GM12878 (cell line): ENCODE results near the gene KRT80. TPM values are rescaled to one million over a fixed set of nuclear protein-coding genes. Genes with fewer than 3 reads are reported as not detected.

ENCODE experiments used
- ATAC-seq: fragments of 200-7000 bp; cut with Tn5 transposase; 3 replicates; pipeline ENCODE4 v1.9.1; 2020; ENCODE audit warnings: mild to moderate bottlenecking, moderate library complexity
- BruUV-seq: library from RNA; stranded (reverse); fragments of 400-500 nt; replicated peaks from 2 replicates; lab custom pipeline; 2021; lab: Mats Ljungman, UMichigan
- CTCF ChIA-PET: fragments of 300-600 bp; sonication (Branson Sonifier 250); formaldehyde crosslinking; extraction: SDS; loops from one replicate; lab custom pipeline; 2021; ENCODE audit warnings: inconsistent platforms; lab: Yijun Ruan, JAX
- POLR2A ChIA-PET: fragments of 350-600 bp; formaldehyde crosslinking; extraction: SDS; loops from one replicate; lab custom pipeline; 2021; ENCODE audit warnings: inconsistent platforms; lab: Charles Lee
- RAD21 ChIA-PET: fragments of 300-600 bp; sonication (Branson Sonifier 250); formaldehyde crosslinking; loops from one replicate; lab custom pipeline; 2023; ENCODE audit warnings: antibody characterized with exemption; ENCODE audit not compliant: unreplicated experiment; lab: Charles Lee
- SMC1A ChIA-PET: fragments of 300-600 bp; sonication (Branson Sonifier 250); formaldehyde crosslinking; loops from one replicate; lab custom pipeline; 2023; ENCODE audit not compliant: unreplicated experiment, uncharacterized antibody; lab: Charles Lee
- DNase-seq: peaks from one replicate; pipeline ENCODE4 v3.0.0-alpha.2; 2011; ENCODE audit warnings: low read depth, low spot score
- FAIRE-seq: peaks from 3 replicates; lab custom pipeline; 2011; peaks lifted over from hg19 to GRCh38; lab: Jason Lieb, UNC
- H2AFZ ChIP-seq: 2 replicates; pipeline ENCODE4 v1.6.0; 2011; ENCODE audit warnings: low read depth, low read length, control low read depth; ENCODE audit not compliant: control insufficient read depth
- H3K27ac ChIP-seq: 2 replicates; pipeline ENCODE4 v1.5.1; 2011; ENCODE audit warnings: control low read depth; ENCODE audit not compliant: control insufficient read depth, insufficient read depth
- H3K27me3 ChIP-seq, 2 experiments: replicated peaks in 1 of 2; 2 replicates each; pipeline versions ENCODE4 v1.6.0 to v1.6.1; 2011; ENCODE audit warnings: low read length in 1 of 2; ENCODE audit not compliant: control insufficient read depth in 2 of 2, insufficient read depth in 2 of 2
- H3K36me3 ChIP-seq, 2 experiments: 2 replicates each; pipeline ENCODE4 v1.5.1; 2011; ENCODE audit warnings: low read length in 1 of 2; ENCODE audit not compliant: control insufficient read depth in 2 of 2, insufficient read depth in 2 of 2
- H3K4me1 ChIP-seq: 2 replicates; pipeline ENCODE4 v1.6.1; 2011; ENCODE audit warnings: mild to moderate bottlenecking, low read length, moderate library complexity, mixed read lengths; ENCODE audit not compliant: control insufficient read depth, insufficient read depth
- H3K4me2 ChIP-seq: 2 replicates; pipeline ENCODE4 v1.6.0; 2011; ENCODE audit warnings: control low read depth; ENCODE audit not compliant: control insufficient read depth, insufficient read depth
- H3K4me3 ChIP-seq: fragments of 200-600 bp; sonication (generic); 2 replicates; pipeline ENCODE4 v1.5.1; 2016
- H3K79me2 ChIP-seq: 2 replicates; pipeline ENCODE4 v1.6.0; 2011; ENCODE audit warnings: low read length; ENCODE audit not compliant: control insufficient read depth, insufficient read depth
- H3K9ac ChIP-seq: 2 replicates; pipeline ENCODE4 v1.8.0; 2011; ENCODE audit warnings: low read length, control low read depth, mixed read lengths; ENCODE audit not compliant: control insufficient read depth, insufficient read depth
- H3K9me3 ChIP-seq: replicated peaks from 3 replicates; pipeline ENCODE4 v1.5.1; 2011; ENCODE audit warnings: mild to moderate bottlenecking, low read length; ENCODE audit not compliant: control insufficient read depth, insufficient read depth
- H4K20me1 ChIP-seq: 2 replicates; pipeline ENCODE4 v1.6.0; 2011; ENCODE audit not compliant: control insufficient read depth, insufficient read depth
- ESRRA ChIP-seq: IDR thresholded peaks from 2 replicates; pipeline ENCODE4 v1.6.1; 2012; ENCODE audit warnings: mild to moderate bottlenecking, low read length, improper control_type of control experiment
- JUND ChIP-seq: IDR thresholded peaks from 2 replicates; pipeline ENCODE4 v1.6.1; 2012; ENCODE audit warnings: low read depth, mild to moderate bottlenecking, low read length, improper control_type of control experiment, moderate library complexity
- KAT2A ChIP-seq: conservative IDR thresholded peaks from 2 replicates; pipeline ENCODE4 v1.6.1; 2011; ENCODE audit warnings: low read depth, low read length; ENCODE audit not compliant: control insufficient read depth
- NFYB ChIP-seq: IDR thresholded peaks from 2 replicates; pipeline ENCODE4 v1.6.1; 2011; ENCODE audit warnings: low read depth, mild to moderate bottlenecking, low read length, improper control_type of control experiment, moderate library complexity; ENCODE audit not compliant: insufficient read depth
- SIX5 ChIP-seq: IDR thresholded peaks from 2 replicates; pipeline ENCODE4 v1.6.1; 2011; ENCODE audit warnings: mild to moderate bottlenecking, low read depth, low read length, moderate library complexity; ENCODE audit not compliant: severe bottlenecking
- SMAD1 ChIP-seq: fragments of 450-650 bp; IDR thresholded peaks from 2 replicates; pipeline ENCODE4 v1.6.1; 2018; ENCODE audit warnings: mild to moderate bottlenecking, low read depth; ENCODE audit not compliant: partially characterized antibody
- STAT1 ChIP-seq: fragments of 450-650 bp; conservative IDR thresholded peaks from 2 replicates; pipeline ENCODE4 v1.6.1; 2014; ENCODE audit warnings: antibody characterized with exemption, mild to moderate bottlenecking
- WGBS: methylation state at CpG from one replicate; pipeline ENCODE4 v1.1.6; 2016; ENCODE audit warnings: low lambda C conversion rate; ENCODE audit not compliant: insufficient replicate concordance, insufficient coverage; ENCODE audit errors: missing lambda C conversion rate; 5-methylcytosine and 5-hydroxymethylcytosine counted together
- in situ Hi-C: fragments of 300-500 bp; cut with MboI; formaldehyde crosslinking; loops from 9 replicates; pipeline ENCODE4 v1.14.3; 2018; ENCODE audit warnings: mixed read lengths
- intact Hi-C: fragments of 100-400 bp; cut with micrococcal nuclease; formaldehyde crosslinking; loops from one replicate; pipeline ENCODE4 v1.14.2; 2022; ENCODE audit not compliant: unreplicated experiment
- polyA plus RNA-seq, 11 experiments: library from polyadenylated mRNA; depleted of rRNA in 4 of 11; unstranded in 6 of 11; stranded (reverse) in 5 of 11; fragments of >200 nt; fragmentation: Nextera tagmentation in 4 of 11; fragmentation: Illumina TruSeq in 1 of 11; extraction: Ambion mirVana in 4 of 11; extraction: Trizol in 1 of 11; gene quantifications; 1 replicate in 1 of 11; 2 replicates in 10 of 11; pipeline versions ENCODE4 v1.2.1 to v1.2.3, GENCODE V29; 2011 to 2016; ENCODE audit warnings: inconsistent platforms in 2 of 11, missing spikeins in 2 of 11, low read depth in 1 of 11
- total RNA-seq, 4 experiments: library from RNA; depleted of rRNA in 3 of 4; stranded (reverse); fragments of >200 nt in 3 of 4; fragmentation: Illumina TruSeq in 1 of 4; extraction: Trizol in 1 of 4; gene quantifications; 2 replicates each; pipeline versions ENCODE4 v1.2.1 to v1.2.3, GENCODE V29; 2013 to 2021
- TF ChIP-seq, protein P1 (sequence below): fragments of 150-350 bp; IDR thresholded peaks from 2 replicates; pipeline ENCODE4 v1.6.1; 2016; ENCODE audit warnings: low read depth, low read length
- TF ChIP-seq, protein P2 (sequence below): IDR thresholded peaks from 2 replicates; pipeline ENCODE4 v1.6.1; 2012; ENCODE audit warnings: low read depth, low read length, improper control_type of control experiment
- TF ChIP-seq, protein P3 (sequence below): IDR thresholded peaks from 2 replicates; pipeline ENCODE4 v1.6.1; 2012; ENCODE audit warnings: improper control_type of control experiment, low read depth, low read length; ENCODE audit not compliant: insufficient replicate concordance

KRT80 gene
- total and polyA plus RNA-seq, 10 of the 15 experiments (the other 5 are each of a cell fraction or from before 2014, with no cell fraction given) = 0.01 TPM; not detected in 9

DNA sequence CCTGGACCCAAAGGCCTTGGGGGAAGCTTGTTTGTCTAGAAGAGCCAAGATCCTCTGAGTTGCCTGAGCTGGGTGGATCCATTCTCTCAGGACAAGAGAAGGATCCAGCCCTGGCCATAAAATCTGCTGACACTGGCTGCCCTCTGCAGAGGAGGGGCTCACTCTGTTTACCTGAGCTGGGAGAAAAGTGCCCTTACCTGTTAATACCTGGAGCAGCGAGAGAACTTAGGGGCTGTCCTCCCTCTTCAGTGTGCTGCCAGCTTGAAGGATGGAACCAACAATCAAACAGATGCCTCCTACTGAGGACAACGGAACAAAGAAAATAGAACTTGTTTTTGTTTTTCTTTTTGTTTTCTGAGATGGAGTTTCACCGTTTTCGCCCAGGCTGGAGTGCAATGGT is 33.9 kb upstream of the KRT80 start:
- in situ Hi-C loops = no loop called here
- Histone ChIP-seq H3K4me1 (peaks cover 6% of the 10 kb centered on the region; the same call in 1 of the 2 replicates), H3K4me3 (no peak overlapping the region), H3K79me2 (no peaks in the 10 kb centered on the region), H4K20me1 (no peaks in the 10 kb centered on the region), H3K27ac (no peak overlapping the region), H3K9me3 (no peaks in the 10 kb centered on the region), H3K36me3 (no peaks in the 10 kb centered on the region), H3K9ac (no peak overlapping the region), H3K4me2 (no peak overlapping the region), H3K27me3 (peaks cover 3 to 5% of the 10 kb centered on the region in 2 experiments; a peak in 2 of 4 replicates), H2AFZ (no peak overlapping the region)
- intact Hi-C loops = no loop called here
- ChIA-PET CTCF (interaction anchor here (0.6 to 8.6 kb wide), 4 partner anchors 13 to 54 kb away, joined by 3 to 84 read pairs (median 4); no protein-coding TSS in a partner anchor), SMC1A (interaction anchor here (0.7 to 1.3 kb wide), 2 partner anchors 44 to 84 kb away, joined by 3 to 4 read pairs; no protein-coding TSS in a partner anchor), RAD21 (interaction anchor here (1.4 kb wide), 1 partner anchor 54 kb away, joined by 4 read pairs; no protein-coding TSS in a partner anchor), POLR2A (no interaction called here)
- ATAC-seq (no peak), DNase-seq (no peak), FAIRE-seq (no peak)
- BruUV-seq = no TSS peak
- WGBS = 17% methylated on average over 4 of the region's 4 CpGs
- TF ChIP-seq, protein P1, sequence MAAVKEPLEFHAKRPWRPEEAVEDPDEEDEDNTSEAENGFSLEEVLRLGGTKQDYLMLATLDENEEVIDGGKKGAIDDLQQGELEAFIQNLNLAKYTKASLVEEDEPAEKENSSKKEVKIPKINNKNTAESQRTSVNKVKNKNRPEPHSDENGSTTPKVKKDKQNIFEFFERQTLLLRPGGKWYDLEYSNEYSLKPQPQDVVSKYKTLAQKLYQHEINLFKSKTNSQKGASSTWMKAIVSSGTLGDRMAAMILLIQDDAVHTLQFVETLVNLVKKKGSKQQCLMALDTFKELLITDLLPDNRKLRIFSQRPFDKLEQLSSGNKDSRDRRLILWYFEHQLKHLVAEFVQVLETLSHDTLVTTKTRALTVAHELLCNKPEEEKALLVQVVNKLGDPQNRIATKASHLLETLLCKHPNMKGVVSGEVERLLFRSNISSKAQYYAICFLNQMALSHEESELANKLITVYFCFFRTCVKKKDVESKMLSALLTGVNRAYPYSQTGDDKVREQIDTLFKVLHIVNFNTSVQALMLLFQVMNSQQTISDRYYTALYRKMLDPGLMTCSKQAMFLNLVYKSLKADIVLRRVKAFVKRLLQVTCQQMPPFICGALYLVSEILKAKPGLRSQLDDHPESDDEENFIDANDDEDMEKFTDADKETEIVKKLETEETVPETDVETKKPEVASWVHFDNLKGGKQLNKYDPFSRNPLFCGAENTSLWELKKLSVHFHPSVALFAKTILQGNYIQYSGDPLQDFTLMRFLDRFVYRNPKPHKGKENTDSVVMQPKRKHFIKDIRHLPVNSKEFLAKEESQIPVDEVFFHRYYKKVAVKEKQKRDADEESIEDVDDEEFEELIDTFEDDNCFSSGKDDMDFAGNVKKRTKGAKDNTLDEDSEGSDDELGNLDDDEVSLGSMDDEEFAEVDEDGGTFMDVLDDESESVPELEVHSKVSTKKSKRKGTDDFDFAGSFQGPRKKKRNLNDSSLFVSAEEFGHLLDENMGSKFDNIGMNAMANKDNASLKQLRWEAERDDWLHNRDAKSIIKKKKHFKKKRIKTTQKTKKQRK = no peak
- TF ChIP-seq SIX5 (no peak), STAT1 (no peak), ESRRA (no peak), SMAD1 (no peak), NFYB (no peak), JUND (no peak), KAT2A (no peak)
- TF ChIP-seq, protein P2, sequence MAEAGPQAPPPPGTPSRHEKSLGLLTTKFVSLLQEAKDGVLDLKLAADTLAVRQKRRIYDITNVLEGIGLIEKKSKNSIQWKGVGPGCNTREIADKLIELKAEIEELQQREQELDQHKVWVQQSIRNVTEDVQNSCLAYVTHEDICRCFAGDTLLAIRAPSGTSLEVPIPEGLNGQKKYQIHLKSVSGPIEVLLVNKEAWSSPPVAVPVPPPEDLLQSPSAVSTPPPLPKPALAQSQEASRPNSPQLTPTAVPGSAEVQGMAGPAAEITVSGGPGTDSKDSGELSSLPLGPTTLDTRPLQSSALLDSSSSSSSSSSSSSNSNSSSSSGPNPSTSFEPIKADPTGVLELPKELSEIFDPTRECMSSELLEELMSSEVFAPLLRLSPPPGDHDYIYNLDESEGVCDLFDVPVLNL = no peak
- TF ChIP-seq, protein P3, sequence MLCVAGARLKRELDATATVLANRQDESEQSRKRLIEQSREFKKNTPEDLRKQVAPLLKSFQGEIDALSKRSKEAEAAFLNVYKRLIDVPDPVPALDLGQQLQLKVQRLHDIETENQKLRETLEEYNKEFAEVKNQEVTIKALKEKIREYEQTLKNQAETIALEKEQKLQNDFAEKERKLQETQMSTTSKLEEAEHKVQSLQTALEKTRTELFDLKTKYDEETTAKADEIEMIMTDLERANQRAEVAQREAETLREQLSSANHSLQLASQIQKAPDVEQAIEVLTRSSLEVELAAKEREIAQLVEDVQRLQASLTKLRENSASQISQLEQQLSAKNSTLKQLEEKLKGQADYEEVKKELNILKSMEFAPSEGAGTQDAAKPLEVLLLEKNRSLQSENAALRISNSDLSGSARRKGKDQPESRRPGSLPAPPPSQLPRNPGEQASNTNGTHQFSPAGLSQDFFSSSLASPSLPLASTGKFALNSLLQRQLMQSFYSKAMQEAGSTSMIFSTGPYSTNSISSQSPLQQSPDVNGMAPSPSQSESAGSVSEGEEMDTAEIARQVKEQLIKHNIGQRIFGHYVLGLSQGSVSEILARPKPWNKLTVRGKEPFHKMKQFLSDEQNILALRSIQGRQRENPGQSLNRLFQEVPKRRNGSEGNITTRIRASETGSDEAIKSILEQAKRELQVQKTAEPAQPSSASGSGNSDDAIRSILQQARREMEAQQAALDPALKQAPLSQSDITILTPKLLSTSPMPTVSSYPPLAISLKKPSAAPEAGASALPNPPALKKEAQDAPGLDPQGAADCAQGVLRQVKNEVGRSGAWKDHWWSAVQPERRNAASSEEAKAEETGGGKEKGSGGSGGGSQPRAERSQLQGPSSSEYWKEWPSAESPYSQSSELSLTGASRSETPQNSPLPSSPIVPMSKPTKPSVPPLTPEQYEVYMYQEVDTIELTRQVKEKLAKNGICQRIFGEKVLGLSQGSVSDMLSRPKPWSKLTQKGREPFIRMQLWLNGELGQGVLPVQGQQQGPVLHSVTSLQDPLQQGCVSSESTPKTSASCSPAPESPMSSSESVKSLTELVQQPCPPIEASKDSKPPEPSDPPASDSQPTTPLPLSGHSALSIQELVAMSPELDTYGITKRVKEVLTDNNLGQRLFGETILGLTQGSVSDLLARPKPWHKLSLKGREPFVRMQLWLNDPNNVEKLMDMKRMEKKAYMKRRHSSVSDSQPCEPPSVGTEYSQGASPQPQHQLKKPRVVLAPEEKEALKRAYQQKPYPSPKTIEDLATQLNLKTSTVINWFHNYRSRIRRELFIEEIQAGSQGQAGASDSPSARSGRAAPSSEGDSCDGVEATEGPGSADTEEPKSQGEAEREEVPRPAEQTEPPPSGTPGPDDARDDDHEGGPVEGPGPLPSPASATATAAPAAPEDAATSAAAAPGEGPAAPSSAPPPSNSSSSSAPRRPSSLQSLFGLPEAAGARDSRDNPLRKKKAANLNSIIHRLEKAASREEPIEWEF = no peak
